GM18907 (cell line): ENCODE measurements around the gene TBC1D24.

Source experiments
- ATAC-seq: cut with Tn5 transposase; IDR thresholded peaks from one replicate; pipeline ENCODE4 v1.9.1; 2021; ENCODE audit warnings: mild to moderate bottlenecking, moderate library complexity; ENCODE audit not compliant: unreplicated experiment

TBC1D24 gene

GRCh38 chr16:2449118-2449517, 25.8 kb upstream of the TBC1D24 start:
- no peak for ATAC-seq

- ATAC-seq: no peak
Measured at GRCh38 chr16:2450535-2450934, 24.4 kb upstream of the TBC1D24 start.

DNA sequence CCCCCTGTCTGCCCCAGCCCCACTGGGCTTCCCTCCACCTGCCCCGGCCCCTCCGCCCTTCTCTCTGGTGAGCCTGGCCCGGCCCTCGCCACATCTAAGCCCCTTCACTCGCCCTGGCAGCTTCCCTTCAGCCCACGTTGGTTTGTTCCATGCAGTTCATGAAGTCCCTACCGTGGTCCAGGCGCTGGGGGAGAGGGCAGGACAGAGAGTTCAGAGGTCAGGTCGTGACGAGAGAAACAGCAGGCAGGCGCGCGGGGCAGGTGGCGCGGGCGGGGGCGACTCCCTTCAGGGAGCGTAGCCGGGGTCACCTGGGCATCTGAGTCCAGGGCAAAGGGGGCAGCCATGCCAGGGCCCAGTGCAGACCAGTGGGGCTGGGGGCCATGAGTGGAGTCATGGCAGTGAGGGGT, 23.9 kb upstream of the TBC1D24 start:
- ATAC-seq: no peak

DNA sequence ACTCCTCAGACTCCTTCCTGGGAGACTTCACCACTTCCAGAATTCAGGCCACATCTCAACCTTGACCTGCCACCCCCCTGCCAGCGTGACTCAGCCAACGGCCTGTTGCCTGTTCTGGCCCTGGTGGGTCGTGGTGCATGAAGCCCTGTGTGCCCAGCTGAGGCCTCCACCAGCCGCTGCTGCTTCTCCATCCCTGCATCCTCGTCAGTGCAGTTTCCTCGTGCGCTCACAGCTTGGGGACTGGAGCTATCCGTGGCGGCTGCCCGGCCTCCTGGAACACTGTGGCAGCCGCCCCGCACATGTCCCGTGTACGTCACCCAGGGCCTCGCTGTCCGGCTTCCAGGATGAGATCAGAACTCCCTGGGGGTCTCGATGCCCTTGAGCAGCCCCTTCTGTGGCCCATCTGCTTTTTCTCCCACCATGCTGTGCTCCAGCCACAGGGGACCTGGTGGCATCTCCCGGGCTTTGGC, 23.0 kb upstream of the TBC1D24 start:
- ATAC-seq: no peak

GRCh38 chr16:2452650-2453049, 22.3 kb upstream of the TBC1D24 start:
- no peak for ATAC-seq

DNA sequence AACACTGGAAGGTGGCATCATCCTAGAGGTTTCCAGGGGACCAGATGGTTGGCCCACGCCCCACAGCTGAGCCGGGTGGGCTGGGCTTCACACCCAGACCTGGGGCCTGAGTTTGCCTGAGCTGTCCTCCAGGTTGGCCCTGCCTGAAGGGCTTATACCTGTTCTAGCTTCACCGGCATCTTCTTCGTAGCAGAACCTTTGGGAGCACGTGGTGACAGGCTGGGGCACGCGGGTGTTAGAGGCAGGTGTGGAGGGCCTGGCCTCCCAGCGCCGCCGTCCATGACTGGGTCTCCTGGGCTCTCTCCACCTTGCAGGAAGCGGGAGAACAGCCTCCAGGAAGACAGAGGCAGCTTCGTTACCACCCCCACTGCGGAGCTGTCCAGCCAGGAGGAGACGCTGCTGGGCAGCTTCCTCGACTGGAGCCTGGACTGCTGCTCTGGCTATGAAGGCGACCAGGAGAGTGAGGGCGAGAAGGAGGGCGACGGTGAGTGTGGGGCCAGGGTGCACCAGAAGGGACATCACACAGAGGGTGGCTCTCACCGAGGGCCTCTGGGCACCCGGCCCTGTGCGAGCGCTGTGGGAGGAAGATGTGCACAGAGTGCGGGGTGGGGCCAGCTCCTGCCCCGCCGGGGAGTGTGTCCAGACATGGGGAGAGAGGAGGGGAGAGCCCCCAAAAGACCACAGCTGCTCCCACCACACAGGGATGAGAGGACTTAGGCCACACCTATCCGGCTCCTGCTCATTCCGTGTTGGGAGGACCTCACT, 19.7 kb upstream of the TBC1D24 start:
- no peak for ATAC-seq

DNA sequence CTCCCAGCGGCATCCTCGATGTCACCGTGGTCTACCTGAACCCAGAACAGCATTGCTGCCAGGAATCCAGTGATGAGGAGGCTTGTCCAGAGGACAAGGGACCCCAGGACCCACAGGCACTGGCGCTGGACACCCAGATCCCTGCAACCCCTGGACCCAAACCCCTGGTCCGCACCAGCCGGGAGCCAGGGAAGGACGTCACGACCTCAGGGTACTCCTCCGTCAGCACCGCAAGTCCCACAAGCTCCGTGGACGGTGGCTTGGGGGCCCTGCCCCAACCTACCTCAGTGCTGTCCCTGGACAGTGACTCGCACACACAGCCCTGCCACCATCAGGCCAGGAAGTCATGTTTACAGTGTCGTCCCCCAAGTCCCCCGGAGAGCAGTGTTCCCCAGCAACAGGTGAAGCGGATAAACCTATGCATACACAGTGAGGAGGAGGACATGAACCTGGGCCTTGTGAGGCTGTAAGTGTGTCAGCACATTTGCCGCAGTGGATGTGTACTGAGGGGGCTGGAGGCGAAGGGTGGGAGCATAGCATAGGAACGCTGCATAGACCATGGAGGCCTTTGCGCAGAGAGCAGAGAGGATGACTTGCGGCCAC, 18.3 kb upstream of the TBC1D24 start:
- no peak for ATAC-seq

GRCh38 chr16:2457267-2457666, 17.7 kb upstream of the TBC1D24 start:
- ATAC-seq: no peak

- ATAC-seq: no peak
Measured at GRCh38 chr16:2457946-2458345, 17.0 kb upstream of the TBC1D24 start.

DNA sequence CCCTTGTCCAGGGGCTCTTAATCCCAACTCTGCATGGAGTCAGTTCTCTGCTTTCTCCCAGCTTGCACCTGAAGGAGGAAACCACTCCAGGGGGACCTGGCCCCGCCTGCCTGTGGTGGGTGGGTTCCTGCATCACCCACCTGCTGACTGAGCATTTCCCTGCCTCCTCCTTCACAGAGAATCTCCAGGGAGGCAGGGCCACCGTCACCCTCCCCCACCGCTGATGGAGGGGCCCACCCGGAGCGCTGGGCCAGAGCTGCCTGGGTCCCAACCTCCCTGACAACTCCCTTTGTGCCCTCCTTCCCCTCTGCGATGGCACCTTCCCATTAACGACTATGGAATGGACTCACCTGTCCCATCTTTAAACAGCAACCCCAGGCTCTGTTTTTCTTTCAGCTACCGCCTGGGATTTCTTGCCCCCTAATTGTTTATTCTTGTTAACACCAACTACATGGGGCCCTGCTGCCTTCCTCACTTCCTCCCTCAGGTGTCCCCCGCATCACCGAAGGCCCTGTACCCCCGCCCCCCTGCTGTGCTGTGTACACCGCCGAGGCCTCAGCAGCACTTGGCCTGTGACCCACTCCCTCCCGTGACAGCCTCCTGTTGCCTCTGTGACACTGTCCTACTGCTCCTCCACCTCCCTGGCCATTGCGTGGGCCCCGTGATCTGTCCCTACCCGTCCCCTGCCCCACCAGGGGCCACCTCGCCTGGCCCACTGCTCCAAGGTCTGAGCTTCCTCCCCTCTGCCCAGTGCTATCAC, 15.9 kb upstream of the TBC1D24 start:
- ATAC-seq: no peak

DNA sequence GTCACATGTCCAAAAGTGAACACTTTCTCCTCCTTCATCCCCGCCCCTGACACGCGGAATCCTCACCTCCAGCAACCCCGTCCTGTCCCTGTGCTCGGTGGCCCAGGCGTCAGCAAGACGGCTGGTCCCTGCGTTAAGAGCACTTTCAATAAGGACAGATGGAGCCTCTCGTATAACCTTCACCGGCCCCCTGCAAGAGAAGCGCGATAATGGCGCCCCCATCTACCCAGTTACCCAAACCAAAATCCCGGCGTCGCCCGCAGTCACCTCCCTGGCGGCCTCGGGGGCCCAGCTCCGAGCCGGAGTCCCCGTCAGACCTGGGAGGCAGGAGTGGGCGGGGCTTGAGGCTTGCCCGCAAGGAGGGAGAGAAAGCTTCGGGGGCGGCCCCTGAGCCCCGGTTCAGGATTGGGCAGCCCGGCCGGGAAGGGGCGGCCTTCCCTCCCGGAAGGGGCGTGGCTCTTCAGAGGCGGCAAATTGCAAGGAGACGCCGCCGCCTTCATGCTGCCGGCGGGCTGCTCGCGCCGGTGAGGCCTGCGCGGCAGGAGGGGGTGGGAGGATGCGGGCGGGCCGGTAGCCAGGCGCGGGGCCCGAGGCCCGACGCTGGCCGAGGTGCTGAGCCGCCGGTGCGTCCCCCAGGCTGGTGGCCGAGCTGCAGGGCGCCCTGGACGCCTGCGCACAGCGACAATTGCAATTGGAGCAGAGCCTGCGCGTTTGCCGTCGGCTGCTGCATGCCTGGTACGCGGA, 15.1 kb upstream of the TBC1D24 start, which contains the start of gene TEDC2:
TEDC2 (plus strand) TSS at position 463 of the 744 bp plus-strand sequence; CDS start at position 499, 36 bp downstream.
- peak; percentile 75 for ATAC-seq

- ATAC-seq: peak; percentile 17
Measured at GRCh38 chr16:2460391-2460713, 14.6 kb upstream of the TBC1D24 start.

- no peak for ATAC-seq
Measured at GRCh38 chr16:2460916-2461315, 14.0 kb upstream of the TBC1D24 start.

DNA sequence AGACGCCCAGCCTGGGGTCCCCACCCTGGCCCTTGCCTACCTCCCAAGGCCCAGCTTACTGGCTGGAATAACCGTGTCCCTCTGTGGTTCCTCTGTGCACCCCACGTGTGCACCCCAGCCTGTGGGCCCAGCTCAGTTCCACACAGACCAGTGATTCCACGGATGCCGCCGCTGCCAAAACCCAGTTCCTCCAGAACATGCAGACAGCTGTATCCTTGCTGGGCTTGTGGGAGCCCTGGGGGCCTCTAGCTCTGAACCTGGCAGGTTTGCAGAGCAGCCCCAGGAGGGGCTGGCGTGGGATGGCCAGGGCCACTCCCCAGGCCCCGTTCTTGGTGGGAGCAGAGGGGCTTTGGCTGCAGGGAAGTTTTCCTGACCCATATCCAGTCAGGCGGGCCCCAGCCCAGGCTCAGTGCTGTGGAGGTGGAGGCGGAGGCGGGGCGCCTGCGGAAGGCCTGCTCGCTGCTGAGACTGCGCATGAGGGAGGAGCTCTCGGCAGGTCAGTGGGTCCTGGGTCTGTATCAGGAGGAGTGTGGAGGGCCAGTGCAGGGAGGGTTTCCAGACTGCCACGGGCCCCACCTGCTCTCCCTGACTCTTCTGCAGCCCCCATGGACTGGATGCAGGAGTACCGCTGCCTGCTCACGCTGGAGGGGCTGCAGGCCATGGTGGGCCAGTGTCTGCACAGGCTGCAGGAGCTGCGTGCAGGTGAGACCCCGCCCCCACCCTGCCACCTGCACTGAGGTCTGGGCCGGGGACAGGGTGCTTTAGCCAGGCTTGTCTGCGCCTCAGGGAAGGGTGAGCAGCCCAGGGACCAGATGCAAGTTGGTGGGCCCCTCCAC, 12.7 kb upstream of the TBC1D24 start:
- no peak for ATAC-seq

- no peak for ATAC-seq
Measured at GRCh38 chr16:2464333-2464732, 10.6 kb upstream of the TBC1D24 start.

- no peak for ATAC-seq
Measured at GRCh38 chr16:2465653-2466415, 9.1 kb upstream of the TBC1D24 start.

GRCh38 chr16:2466667-2467527, 8.0 kb upstream of the TBC1D24 start:
- ATAC-seq: no peak

DNA sequence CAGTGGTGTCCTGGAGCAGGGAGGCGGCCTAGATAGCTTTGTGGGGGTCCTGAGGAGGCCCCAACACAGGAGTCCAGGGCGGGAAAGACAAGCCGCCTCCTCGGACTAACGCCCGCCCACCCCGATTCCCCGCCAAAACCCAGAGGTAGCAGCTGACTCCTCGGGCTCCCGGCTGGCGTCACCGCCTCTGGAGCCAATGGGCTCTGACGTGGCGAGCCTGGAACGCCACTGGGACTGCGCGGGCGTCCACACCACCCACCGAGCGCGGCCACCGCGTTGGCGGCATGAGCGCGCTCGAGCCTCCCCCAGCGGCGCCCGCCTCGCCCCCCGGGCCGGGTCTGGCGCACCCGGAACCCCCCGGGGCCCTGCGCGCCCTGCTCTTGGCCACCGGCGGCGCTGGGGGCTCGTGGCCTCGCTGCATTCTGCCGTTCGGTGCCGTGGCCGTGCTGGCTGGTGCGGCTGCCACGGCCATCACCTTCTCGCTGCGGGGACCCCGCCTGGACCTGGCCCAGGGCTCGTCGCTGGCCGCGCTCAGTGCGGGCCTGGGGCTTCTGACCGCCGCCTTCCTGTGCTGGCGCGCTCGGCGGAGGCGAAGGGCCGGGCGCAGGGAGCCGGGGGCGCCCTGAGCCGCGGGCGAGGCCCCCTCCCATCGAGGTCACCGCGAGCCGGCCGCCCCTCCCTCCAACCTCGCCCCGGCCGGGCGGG, 7.2 kb upstream of the TBC1D24 start:
- ATAC-seq: no peak
